DND-41 (cell line): ENCODE data around the gene TGIF2.

ENCODE experiments used
- CTCF ChIP-seq: IDR thresholded peaks from 2 replicates; pipeline ENCODE4 v1.5.1; 2012; ENCODE audit warnings: borderline replicate concordance, low read length, moderate library complexity, mild to moderate bottlenecking; ENCODE audit not compliant: poor library complexity, severe bottlenecking; ENCODE audit errors: extremely low read depth
- EZH2 ChIP-seq: IDR thresholded peaks from 3 replicates; pipeline ENCODE4 v1.6.1; 2012; ENCODE audit warnings: borderline replicate concordance, low read depth, mild to moderate bottlenecking, moderate library complexity, low read length, inconsistent platforms; ENCODE audit not compliant: severe bottlenecking

- TF ChIP-seq CTCF (no peak), EZH2 (no peak)
Measured at GRCh38 chr20:36604952-36605398, 31.6 kb downstream of the TGIF2 start.
